GM13977 (cell line): ENCODE data around the gene TRIM7.
"Not testable (repeated sequence)": the region's sequence is repeated elsewhere in the genome, so short reads cannot be mapped to it uniquely, and the experiment has no call there.

Experiments
- DNase-seq: peaks from one replicate; pipeline ENCODE4 v3.0.0; 2012; ENCODE audit warnings: low spot score
- in situ Hi-C: fragments of 300-500 bp; cut with MboI; formaldehyde crosslinking; loops from one replicate; pipeline ENCODE4 v1.12.0; 2022; ENCODE audit warnings: low sequenced_read_pairs, low pct_unique_long_range_greater_than_20kb, mixed read lengths, inconsistent platforms; ENCODE audit not compliant: unreplicated experiment
- TF ChIP-seq, protein P1 (sequence below): IDR thresholded peaks from 2 replicates; pipeline ENCODE4 v1.5.1; 2012; ENCODE audit warnings: mild to moderate bottlenecking, control low read depth; ENCODE audit not compliant: insufficient read depth; ENCODE audit errors: extremely low read depth, missing control alignments

TRIM7 gene

DNA sequence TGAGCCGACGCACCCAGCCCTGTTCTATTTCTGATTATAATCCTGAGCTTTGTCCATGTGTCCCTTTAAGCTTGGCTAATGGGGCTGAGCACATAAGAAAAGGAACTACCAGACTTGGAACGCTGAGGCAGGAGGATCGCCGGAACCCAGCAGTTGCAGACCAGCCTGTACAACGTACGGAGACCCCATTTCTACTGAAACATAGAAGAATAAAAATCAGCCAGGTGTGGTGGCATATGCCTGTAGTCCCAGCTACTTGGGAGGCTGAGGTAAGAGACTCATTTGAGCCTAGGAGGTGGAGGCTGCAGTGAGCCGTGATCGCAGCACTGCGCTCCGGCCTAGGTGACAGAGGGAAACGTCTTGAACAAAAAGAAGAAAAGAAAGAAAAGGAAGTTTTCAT, 22.3 kb downstream of the TRIM7 start:
- in situ Hi-C loops, result no loop called here

DNA sequence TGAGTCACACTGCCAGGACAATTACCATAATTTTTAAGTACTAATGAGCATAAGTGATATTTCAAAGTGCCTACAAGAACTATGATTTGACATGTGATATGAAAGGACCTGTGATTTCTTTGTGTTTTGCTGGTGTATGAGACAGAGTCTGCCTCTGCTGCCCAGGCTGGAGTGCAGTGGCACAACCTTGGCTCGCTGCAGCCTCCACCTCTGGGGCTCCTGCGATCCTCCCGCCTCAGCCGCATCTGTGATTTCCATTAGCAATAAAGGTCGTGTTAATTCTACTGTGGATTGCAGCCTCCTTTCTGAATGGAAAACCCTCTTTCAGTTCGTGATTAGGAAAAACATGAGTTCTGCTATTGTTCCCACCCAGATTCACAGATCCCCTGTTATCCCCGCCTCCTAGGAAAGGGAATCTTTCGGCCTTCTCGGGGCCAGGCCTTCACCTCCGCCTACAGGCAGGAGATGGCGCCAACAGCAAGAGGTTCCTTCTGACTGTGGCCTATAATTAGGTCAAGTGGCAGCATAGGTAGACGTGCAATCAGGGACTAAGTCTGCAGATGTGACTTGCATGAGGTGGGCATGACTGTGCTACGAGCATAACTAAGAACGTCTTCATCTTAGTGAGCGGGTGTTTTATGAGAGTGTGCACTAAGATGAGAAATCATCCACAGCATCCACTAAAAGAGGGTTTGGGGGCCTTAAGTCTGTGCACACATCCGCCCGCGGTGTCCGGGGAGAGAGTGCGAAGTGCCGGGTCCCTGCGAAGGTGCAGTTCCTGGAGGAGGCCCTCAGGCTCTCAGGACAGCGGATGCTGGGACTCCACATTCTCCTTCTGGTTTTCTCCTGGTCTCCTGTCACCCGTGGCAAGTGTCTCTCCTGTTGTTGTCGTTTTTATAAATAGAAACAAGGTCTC, 23.1 kb downstream of the TRIM7 start:
- TF ChIP-seq, protein P1, sequence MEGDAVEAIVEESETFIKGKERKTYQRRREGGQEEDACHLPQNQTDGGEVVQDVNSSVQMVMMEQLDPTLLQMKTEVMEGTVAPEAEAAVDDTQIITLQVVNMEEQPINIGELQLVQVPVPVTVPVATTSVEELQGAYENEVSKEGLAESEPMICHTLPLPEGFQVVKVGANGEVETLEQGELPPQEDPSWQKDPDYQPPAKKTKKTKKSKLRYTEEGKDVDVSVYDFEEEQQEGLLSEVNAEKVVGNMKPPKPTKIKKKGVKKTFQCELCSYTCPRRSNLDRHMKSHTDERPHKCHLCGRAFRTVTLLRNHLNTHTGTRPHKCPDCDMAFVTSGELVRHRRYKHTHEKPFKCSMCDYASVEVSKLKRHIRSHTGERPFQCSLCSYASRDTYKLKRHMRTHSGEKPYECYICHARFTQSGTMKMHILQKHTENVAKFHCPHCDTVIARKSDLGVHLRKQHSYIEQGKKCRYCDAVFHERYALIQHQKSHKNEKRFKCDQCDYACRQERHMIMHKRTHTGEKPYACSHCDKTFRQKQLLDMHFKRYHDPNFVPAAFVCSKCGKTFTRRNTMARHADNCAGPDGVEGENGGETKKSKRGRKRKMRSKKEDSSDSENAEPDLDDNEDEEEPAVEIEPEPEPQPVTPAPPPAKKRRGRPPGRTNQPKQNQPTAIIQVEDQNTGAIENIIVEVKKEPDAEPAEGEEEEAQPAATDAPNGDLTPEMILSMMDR, result peak; percentile 87
- peak; percentile 77 for DNase-seq
- in situ Hi-C loops, result no loop called here

More for the DNA sequence above, 22.3 kb downstream of the TRIM7 start:
- TF ChIP-seq, protein P1, result no peak
- no peak for DNase-seq

- in situ Hi-C loops, result not testable (repeated sequence)
Measured at GRCh38 chr5:181177559-181177958, 27.4 kb downstream of the TRIM7 start.

GRCh38 chr5:181176254-181176952, 28.6 kb downstream of the TRIM7 start:
- in situ Hi-C loops, result no loop called here
- TF ChIP-seq, protein P1, result no peak

More at GRCh38 chr5:181177559-181177958, 27.4 kb downstream of the TRIM7 start:
- not testable (repeated sequence) for DNase-seq

GRCh38 chr5:181173420-181174342, 31.3 kb downstream of the TRIM7 start:
- in situ Hi-C loops, result no loop called here
- DNase-seq, result no peak
- TF ChIP-seq, protein P1, result no peak

More at GRCh38 chr5:181176254-181176952, 28.6 kb downstream of the TRIM7 start:
- no peak for DNase-seq

DNA sequence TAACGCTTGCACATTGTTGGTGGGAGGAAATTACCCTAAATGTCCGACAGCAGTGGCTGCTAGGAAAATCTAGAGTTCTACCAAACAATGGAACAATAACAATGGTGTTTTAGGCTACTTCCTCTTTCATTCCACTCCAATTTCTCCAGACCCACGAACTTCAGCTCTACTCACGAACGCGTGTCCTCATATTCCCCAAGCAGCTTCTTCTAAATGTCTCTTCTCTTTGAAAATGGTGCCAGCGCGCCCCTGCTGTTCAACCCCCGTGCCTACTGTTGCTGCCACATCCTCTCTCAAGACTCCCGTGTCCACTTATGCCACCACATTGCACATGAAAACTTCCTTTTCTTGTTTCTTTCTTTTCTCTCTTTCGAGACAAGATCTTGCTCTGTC, 32.0 kb downstream of the TRIM7 start:
- TF ChIP-seq, protein P1, result no peak
- in situ Hi-C loops, result no loop called here
- DNase-seq, result no peak
